ENCODE data around the gene GSTT4. TPM values are rescaled to one million over a fixed set of nuclear protein-coding genes. Genes with fewer than 3 reads are reported as not detected.

Gene GSTT4
- total RNA-seq = not detected in 2 replicates

DNA sequence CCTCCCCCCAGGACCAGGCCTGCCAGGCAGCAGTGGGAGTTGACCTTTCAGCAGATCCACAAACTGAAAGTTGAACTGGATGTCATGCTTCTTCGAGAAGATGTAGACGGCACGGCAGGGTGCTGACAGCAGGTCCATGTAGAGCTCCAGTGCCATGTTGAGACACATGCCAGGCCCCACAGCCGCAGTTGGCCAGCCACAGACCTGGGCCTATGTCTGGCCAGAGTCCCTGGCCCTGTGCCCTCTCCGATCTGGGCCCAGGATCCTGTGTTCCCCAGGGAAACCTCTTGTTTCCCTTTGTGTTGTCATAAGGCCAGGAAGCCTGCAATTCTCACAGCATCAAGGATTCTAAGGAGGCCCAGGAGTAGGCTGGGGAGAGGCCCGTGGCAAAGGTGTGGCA, at the start of gene GSTT4:
Gene GSTT4, minus strand, starts transcription at position 253 of the 400 bp plus-strand sequence. Its CDS starts 97 bp downstream, at position 156.
- Histone ChIP-seq H3K27me3 (ENCODE audit: insufficient read depth, low read length) (no peaks in the 10 kb centered on the region), H4K20me1 (ENCODE audit: insufficient read depth, low read length) (no peaks in the 10 kb centered on the region), H3K27ac (ENCODE audit: low read depth, low read length) (no peak within 1 kb of the TSS), H3K4me1 (ENCODE audit: insufficient read depth, low read length) (no peaks in the 10 kb centered on the region), H3K4me2 (ENCODE audit: insufficient read depth, low read length) (peak within 1 kb of the TSS; percentile 36), H3K79me2 (ENCODE audit: insufficient read depth, low read length) (no peaks in the 10 kb centered on the region), H2AFZ (ENCODE audit: low read length) (peak within 1 kb of the TSS; percentile 82), H3K4me3 (ENCODE audit: insufficient read depth, low read length) (no peak within 1 kb of the TSS), H3K9me3 (ENCODE audit: low read depth, low read length) (no peaks in the 10 kb centered on the region), H3K36me3 (ENCODE audit: insufficient read depth, low read length) (no peaks in the 10 kb centered on the region)
- DNase-seq (ENCODE audit: insufficient read length, low spot score, missing footprints) = peak; percentile 90
- TF ChIP-seq, protein P1, sequence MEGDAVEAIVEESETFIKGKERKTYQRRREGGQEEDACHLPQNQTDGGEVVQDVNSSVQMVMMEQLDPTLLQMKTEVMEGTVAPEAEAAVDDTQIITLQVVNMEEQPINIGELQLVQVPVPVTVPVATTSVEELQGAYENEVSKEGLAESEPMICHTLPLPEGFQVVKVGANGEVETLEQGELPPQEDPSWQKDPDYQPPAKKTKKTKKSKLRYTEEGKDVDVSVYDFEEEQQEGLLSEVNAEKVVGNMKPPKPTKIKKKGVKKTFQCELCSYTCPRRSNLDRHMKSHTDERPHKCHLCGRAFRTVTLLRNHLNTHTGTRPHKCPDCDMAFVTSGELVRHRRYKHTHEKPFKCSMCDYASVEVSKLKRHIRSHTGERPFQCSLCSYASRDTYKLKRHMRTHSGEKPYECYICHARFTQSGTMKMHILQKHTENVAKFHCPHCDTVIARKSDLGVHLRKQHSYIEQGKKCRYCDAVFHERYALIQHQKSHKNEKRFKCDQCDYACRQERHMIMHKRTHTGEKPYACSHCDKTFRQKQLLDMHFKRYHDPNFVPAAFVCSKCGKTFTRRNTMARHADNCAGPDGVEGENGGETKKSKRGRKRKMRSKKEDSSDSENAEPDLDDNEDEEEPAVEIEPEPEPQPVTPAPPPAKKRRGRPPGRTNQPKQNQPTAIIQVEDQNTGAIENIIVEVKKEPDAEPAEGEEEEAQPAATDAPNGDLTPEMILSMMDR (IDR thresholded peaks at IDR 0.05; ENCODE audit: extremely low read depth, low read depth, low read length) = no peak

- Histone ChIP-seq H3K4me3 (ENCODE audit: insufficient read depth, low read length) (no peak overlapping the region), H3K27me3 (ENCODE audit: insufficient read depth, low read length) (no peaks in the 10 kb centered on the region), H2AFZ (ENCODE audit: low read length) (no peak overlapping the region), H3K79me2 (ENCODE audit: insufficient read depth, low read length) (no peaks in the 10 kb centered on the region), H3K4me1 (ENCODE audit: insufficient read depth, low read length) (peaks cover 26% of the 10 kb centered on the region), H3K9me3 (ENCODE audit: low read depth, low read length) (no peaks in the 10 kb centered on the region), H4K20me1 (ENCODE audit: insufficient read depth, low read length) (no peaks in the 10 kb centered on the region), H3K36me3 (ENCODE audit: insufficient read depth, low read length) (peaks cover 27% of the 10 kb centered on the region), H3K4me2 (ENCODE audit: insufficient read depth, low read length) (no peak overlapping the region), H3K27ac (ENCODE audit: low read depth, low read length) (no peak overlapping the region)
- TF ChIP-seq, protein P1 (IDR thresholded peaks at IDR 0.05; ENCODE audit: extremely low read depth, low read depth, low read length) = no peak
- no peak for DNase-seq (ENCODE audit: insufficient read length, low spot score, missing footprints)
Measured at GRCh38 chr22:24054356-24054755, 49.1 kb upstream of the GSTT4 start.

GRCh38 chr22:24053481-24054226, 48.4 kb upstream of the GSTT4 start:
- H2AFZ ChIP-seq (ENCODE audit: low read length) = no peak overlapping the region
- no peaks in the 10 kb centered on the region for H3K79me2 ChIP-seq (ENCODE audit: insufficient read depth, low read length)
- H3K4me2 ChIP-seq (ENCODE audit: insufficient read depth, low read length) = no peak overlapping the region
- TF ChIP-seq, protein P1 (IDR thresholded peaks at IDR 0.05; ENCODE audit: extremely low read depth, low read depth, low read length) = no peak
- no peaks in the 10 kb centered on the region for H4K20me1 ChIP-seq (ENCODE audit: insufficient read depth, low read length)
- H3K27me3 ChIP-seq (ENCODE audit: insufficient read depth, low read length) = no peaks in the 10 kb centered on the region
- no peak overlapping the region for H3K27ac ChIP-seq (ENCODE audit: low read depth, low read length)
- no peak overlapping the region for H3K4me3 ChIP-seq (ENCODE audit: insufficient read depth, low read length)
- H3K4me1 ChIP-seq (ENCODE audit: insufficient read depth, low read length) = peaks cover 20% of the 10 kb centered on the region
- DNase-seq (ENCODE audit: insufficient read length, low spot score, missing footprints) = no peak
- no peaks in the 10 kb centered on the region for H3K9me3 ChIP-seq (ENCODE audit: low read depth, low read length)
- H3K36me3 ChIP-seq (ENCODE audit: insufficient read depth, low read length) = peaks cover 28% of the 10 kb centered on the region

DNA sequence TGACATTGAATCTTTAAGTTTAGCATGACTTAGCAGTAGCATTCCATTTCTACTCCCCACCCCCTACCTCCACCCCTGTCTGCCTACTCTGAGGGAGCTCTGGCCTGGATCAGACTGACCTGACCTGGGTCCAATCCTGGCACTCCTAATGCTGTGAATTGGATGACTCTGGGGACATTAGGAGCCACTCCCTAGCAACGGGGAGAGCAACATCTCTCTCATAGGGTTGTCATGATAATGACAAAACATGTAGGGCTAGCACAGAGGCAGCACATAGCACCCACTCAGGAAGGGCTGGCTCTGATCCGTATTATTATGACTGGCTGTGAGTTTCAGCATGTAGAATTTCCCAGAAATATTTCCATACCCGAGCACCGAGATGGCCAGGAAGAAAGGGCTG, 46.3 kb upstream of the GSTT4 start:
- H3K79me2 ChIP-seq (ENCODE audit: insufficient read depth, low read length) = no peaks in the 10 kb centered on the region

More for the DNA sequence above, 46.3 kb upstream of the GSTT4 start:
- Histone ChIP-seq H3K4me3 (ENCODE audit: insufficient read depth, low read length) (no peak overlapping the region), H3K27ac (ENCODE audit: low read depth, low read length) (peak overlapping the region; percentile 42), H3K4me2 (ENCODE audit: insufficient read depth, low read length) (no peak overlapping the region), H3K4me1 (ENCODE audit: insufficient read depth, low read length) (peaks cover 19% of the 10 kb centered on the region), H4K20me1 (ENCODE audit: insufficient read depth, low read length) (peaks cover 6% of the 10 kb centered on the region), H3K9me3 (ENCODE audit: low read depth, low read length) (no peaks in the 10 kb centered on the region), H3K27me3 (ENCODE audit: insufficient read depth, low read length) (no peaks in the 10 kb centered on the region), H2AFZ (ENCODE audit: low read length) (no peak overlapping the region), H3K36me3 (ENCODE audit: insufficient read depth, low read length) (peaks cover 32% of the 10 kb centered on the region)
- TF ChIP-seq, protein P1 (IDR thresholded peaks at IDR 0.05; ENCODE audit: extremely low read depth, low read depth, low read length) = no peak
- no peak for DNase-seq (ENCODE audit: insufficient read length, low spot score, missing footprints)

Measured in osteoblast (primary cell).